ENCODE data around the gene HTRA3.

HTRA3 gene

DNA sequence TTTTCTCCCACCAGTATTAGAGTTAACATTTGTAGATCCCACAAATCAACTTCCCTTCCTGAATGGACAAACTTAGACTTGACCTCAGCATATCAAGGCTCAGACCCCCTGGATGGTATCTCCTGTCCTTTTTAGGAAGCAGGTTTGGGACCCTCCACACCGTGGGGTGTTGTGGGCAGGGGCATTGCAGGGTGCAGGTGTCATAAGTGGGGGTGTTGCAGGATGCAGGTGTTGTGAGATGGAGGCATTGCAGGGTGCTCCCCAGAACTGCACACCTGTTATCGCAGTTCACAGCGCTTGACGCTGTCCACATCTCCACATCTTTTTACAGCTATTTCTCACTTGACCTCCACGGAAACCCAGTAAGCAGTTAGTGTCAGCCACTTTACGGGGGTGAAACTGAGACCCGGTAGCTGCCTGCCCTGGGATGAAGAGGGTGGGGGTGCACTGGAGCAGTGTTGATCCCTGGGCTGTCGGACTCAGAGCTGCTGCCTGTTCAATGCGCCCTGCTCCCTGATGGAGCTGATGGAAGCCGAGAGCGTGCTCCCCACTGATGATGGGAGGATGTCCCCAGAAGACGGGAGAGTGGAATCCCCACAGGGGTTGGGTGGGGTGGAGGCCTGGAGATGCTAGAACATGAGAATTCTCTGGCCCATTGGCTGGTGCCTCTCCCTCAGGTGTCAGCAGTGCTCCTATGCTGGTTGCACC, 45.1 kb upstream of the HTRA3 start:
- H3K27me3 ChIP-seq (replicated peaks) = no peaks in the 10 kb centered on the region
- DNase-seq = no peak
- no peak overlapping the region for H3K27ac ChIP-seq
- H3K4me3 ChIP-seq (ENCODE audit: low read depth, low read length) = no peak overlapping the region
- no peak for TF ChIP-seq CTCF (IDR thresholded peaks at IDR 0.05; ENCODE audit: low read depth, low read length, missing control alignments)
- peaks cover 2% of the 10 kb centered on the region for H3K36me3 ChIP-seq (replicated peaks)
- in situ Hi-C loops (cut with HindIII; ENCODE audit: low pct_ligation_motif_present, low sequenced_read_pairs) = no loop called here

GRCh38 chr4:8224975-8225625, 44.5 kb upstream of the HTRA3 start:
- no peak overlapping the region for H3K4me3 ChIP-seq (ENCODE audit: low read depth, low read length)
- H3K27ac ChIP-seq = no peak overlapping the region
- no peaks in the 10 kb centered on the region for H3K27me3 ChIP-seq (replicated peaks)
- DNase-seq = no peak
- H3K36me3 ChIP-seq (replicated peaks) = peaks cover 2% of the 10 kb centered on the region
- TF ChIP-seq CTCF (IDR thresholded peaks at IDR 0.05; ENCODE audit: low read depth, low read length, missing control alignments) = no peak
- in situ Hi-C loops (cut with HindIII; ENCODE audit: low pct_ligation_motif_present, low sequenced_read_pairs) = no loop called here

- Histone ChIP-seq H3K4me3 (ENCODE audit: low read depth, low read length) (no peak overlapping the region), H3K36me3 (replicated peaks) (peaks cover 2% of the 10 kb centered on the region), H3K27ac (no peak overlapping the region), H3K27me3 (replicated peaks) (no peaks in the 10 kb centered on the region)
- no peak for DNase-seq
- in situ Hi-C loops (cut with HindIII; ENCODE audit: low pct_ligation_motif_present, low sequenced_read_pairs) = no loop called here
- no peak for TF ChIP-seq CTCF (IDR thresholded peaks at IDR 0.05; ENCODE audit: low read depth, low read length, missing control alignments)
Measured at GRCh38 chr4:8225706-8226443, 43.7 kb upstream of the HTRA3 start.

DNA sequence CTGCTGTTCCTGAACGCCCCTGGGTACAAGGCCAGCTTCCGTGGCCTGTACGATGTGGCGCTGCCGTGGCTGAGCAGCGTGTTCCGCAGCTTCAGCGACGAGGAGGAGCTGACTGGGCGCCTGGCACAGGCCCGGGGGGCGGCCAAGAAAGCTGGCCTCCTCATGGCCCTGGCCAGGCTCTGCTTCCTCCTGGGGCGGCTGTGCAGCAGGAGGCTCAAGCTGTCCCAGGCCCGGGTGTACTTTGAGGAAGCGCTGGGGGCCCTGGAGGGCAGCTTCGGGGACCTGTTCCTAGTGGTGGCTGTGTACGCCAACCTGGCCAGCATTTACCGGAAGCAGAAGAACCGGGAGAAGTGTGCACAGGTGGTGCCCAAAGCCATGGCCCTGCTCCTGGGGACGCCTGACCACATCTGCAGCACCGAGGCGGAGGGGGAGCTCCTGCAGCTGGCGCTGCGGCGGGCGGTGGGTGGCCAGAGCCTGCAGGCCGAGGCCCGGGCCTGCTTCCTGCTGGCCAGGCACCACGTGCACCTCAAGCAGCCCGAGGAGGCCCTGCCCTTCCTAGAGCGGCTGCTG, 42.3 kb upstream of the HTRA3 start:
- Histone ChIP-seq H3K27ac (no peak overlapping the region), H3K4me3 (ENCODE audit: low read depth, low read length) (no peak overlapping the region), H3K27me3 (replicated peaks) (no peaks in the 10 kb centered on the region), H3K36me3 (replicated peaks) (peaks cover 2% of the 10 kb centered on the region)
- no peak for DNase-seq
- in situ Hi-C loops (cut with HindIII; ENCODE audit: low pct_ligation_motif_present, low sequenced_read_pairs) = no loop called here
- no peak for TF ChIP-seq CTCF (IDR thresholded peaks at IDR 0.05; ENCODE audit: low read depth, low read length, missing control alignments)

DNA sequence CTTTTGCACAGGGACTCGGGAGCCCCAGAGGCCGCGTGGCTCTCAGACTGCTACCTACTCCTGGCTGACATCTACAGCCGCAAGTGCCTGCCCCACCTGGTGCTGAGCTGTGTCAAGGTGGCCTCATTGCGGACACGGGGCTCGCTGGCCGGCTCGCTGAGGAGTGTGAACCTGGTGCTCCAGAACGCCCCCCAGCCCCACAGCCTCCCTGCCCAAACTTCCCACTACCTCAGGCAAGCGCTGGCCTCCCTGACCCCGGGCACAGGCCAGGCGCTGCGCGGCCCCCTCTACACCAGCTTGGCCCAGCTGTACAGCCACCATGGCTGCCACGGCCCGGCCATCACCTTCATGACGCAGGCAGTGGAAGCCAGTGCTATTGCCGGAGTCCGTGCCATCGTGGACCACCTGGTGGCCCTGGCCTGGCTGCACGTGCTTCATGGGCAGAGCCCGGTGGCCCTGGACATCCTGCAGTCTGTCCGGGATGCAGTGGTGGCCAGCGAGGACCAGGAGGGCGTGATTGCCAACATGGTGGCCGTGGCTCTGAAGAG, 41.7 kb upstream of the HTRA3 start:
- Histone ChIP-seq H3K36me3 (replicated peaks) (peaks cover 2% of the 10 kb centered on the region), H3K27ac (no peak overlapping the region), H3K27me3 (replicated peaks) (no peaks in the 10 kb centered on the region), H3K4me3 (ENCODE audit: low read depth, low read length) (no peak overlapping the region)
- TF ChIP-seq CTCF (IDR thresholded peaks at IDR 0.05; ENCODE audit: low read depth, low read length, missing control alignments) = no peak
- no peak for DNase-seq
- in situ Hi-C loops (cut with HindIII; ENCODE audit: low pct_ligation_motif_present, low sequenced_read_pairs) = no loop called here
